ENCODE data around the gene CORO2B.

- TF ChIP-seq CTCF (conservative IDR thresholded peaks at IDR 0.05; ENCODE audit: low read depth, low read length) (no peak), EZH2 (IDR thresholded peaks at IDR 0.05; ENCODE audit: borderline replicate concordance, low read depth, low read length, poor library complexity, severe bottlenecking) (no peak)
These were observed 128.1 kb downstream of the CORO2B start for GRCh38 chr15:68706931-68707330.

Measured in A673 (cell line).